ENCODE measurements around the gene KRT2. TPM values are rescaled to one million over a fixed set of nuclear protein-coding genes. Genes with fewer than 3 reads are reported as not detected.

The KRT2 gene
- total RNA-seq (2021; fragmentation: NEBNext Ultra II Directional; extraction: Animal tissue kit (Norgen Biotek cat#: 25700)) (not detected in 2 replicates), polyA plus RNA-seq (2011; rRNA removed) (not detected in 2 replicates), polyA minus RNA-seq (2011; rRNA and poly(A)+ RNA removed) (0.46 TPM in 1 of 2 replicates, not detected in the other)
- not detected for polyA plus RNA-seq (2011; cell fraction: cytosol; rRNA removed)
- not detected for polyA plus RNA-seq (2011; cell fraction: nucleus; rRNA removed)
- polyA plus RNA-seq (2012, experiment 1 of 2): not detected in 4 replicates
- polyA plus RNA-seq (2012, experiment 2 of 2): not detected
- not detected for polyA plus RNA-seq (2013, experiment 1 of 2)
- polyA plus RNA-seq (2013, experiment 2 of 2): not detected
- not detected for polyA minus RNA-seq (2011; cell fraction: cytosol; rRNA and poly(A)+ RNA removed)
- not detected for polyA minus RNA-seq (2011; cell fraction: nucleus; rRNA and poly(A)+ RNA removed)
- long read RNA-seq, experiment 1: 0 reads
- long read RNA-seq, experiment 2: 0 reads

- no peak for TF ChIP-seq HDAC2 (IDR thresholded peaks at IDR 0.05; ENCODE audit: borderline replicate concordance in 1 of 2, low read depth in 2 of 2, low read length in 2 of 2)
- no peak within 1 kb of the TSS for H3K18ac ChIP-seq (ENCODE audit: extremely low read depth, low read length)
- no peak within 1 kb of the TSS for H2BK5ac ChIP-seq (ENCODE audit: low read depth, low read length)
- H3K27ac ChIP-seq (ENCODE audit: low read depth, low read length): no peak within 1 kb of the TSS
- no peak for FAIRE-seq
- H3K4me3 ChIP-seq (ENCODE audit: extremely low read depth in 1 of 4, insufficient read depth in 2 of 4, low read depth in 3 of 4, low read length in 4 of 4): no peak within 1 kb of the TSS
- H3K36me3 ChIP-seq (ENCODE audit: control insufficient read depth in 2 of 4, insufficient read depth in 4 of 4, low read length in 3 of 4): no peaks in the 10 kb centered on the region
- H4K91ac ChIP-seq (replicated peaks; ENCODE audit: insufficient read length, low read length): no peak within 1 kb of the TSS
- H3K79me2 ChIP-seq (ENCODE audit: control insufficient read depth in 1 of 2, insufficient read depth in 2 of 2, low read length in 2 of 2): no peaks in the 10 kb centered on the region
- no peak within 1 kb of the TSS for H3K9ac ChIP-seq (replicated peaks in 1 of 4; ENCODE audit: extremely low read depth in 1 of 4, low read depth in 3 of 4, low read length in 3 of 4)
- no peaks in the 10 kb centered on the region for H3K23me2 ChIP-seq (ENCODE audit: low read depth, low read length)
- no peak within 1 kb of the TSS for H3K56ac ChIP-seq (replicated peaks; ENCODE audit: insufficient read length, low read depth, low read length)
- no peak within 1 kb of the TSS for H3K4ac ChIP-seq (replicated peaks; ENCODE audit: insufficient read length, low read depth, low read length)
- 83% methylated on average over 13 of the region's 16 CpGs; no CpG with 5 or more reads in 1 of the 2 experiments for WGBS, 2 experiments (ENCODE audit: extremely low coverage in 1 of 2, insufficient coverage in 1 of 2, insufficient read length in 1 of 2, insufficient replicate concordance in 2 of 2, low coverage in 1 of 2, low lambda C conversion rate in 2 of 2, missing lambda C conversion rate in 1 of 2)
- no peak within 1 kb of the TSS for H2BK120ac ChIP-seq (replicated peaks; ENCODE audit: low read depth, low read length)
- no peak within 1 kb of the TSS for H2AFZ ChIP-seq (ENCODE audit: low read length)
- H2BK15ac ChIP-seq (ENCODE audit: low read length): no peak within 1 kb of the TSS
- H3K79me1 ChIP-seq (ENCODE audit: low read depth, low read length): no peaks in the 10 kb centered on the region
- DNase-seq (ENCODE audit: low read depth in 1 of 2, low spot score in 2 of 2): no peak
- no peaks in the 10 kb centered on the region for H4K20me1 ChIP-seq (replicated peaks in 1 of 2; ENCODE audit: control insufficient read depth in 1 of 2, insufficient read depth in 2 of 2, low read length in 2 of 2)
- H4K5ac ChIP-seq (ENCODE audit: insufficient read length, low read depth, low read length): no peak within 1 kb of the TSS
- POLR2A ChIA-PET (ENCODE audit: partially characterized antibody): no interaction called here
- no peak within 1 kb of the TSS for H2BK20ac ChIP-seq (ENCODE audit: low read length)
- no peak within 1 kb of the TSS for H2BK12ac ChIP-seq (ENCODE audit: low read depth, low read length)
- H3K4me2 ChIP-seq (ENCODE audit: insufficient read depth in 1 of 2, low read depth in 2 of 2, low read length in 2 of 2): no peak within 1 kb of the TSS
- CTCF ChIA-PET (ENCODE audit: partially characterized antibody): interaction anchor here (0.6 kb wide), 1 partner anchor 395 kb away, joined by 3 read pairs; no protein-coding TSS in a partner anchor
- no peaks in the 10 kb centered on the region for H3K27me3 ChIP-seq (replicated peaks in 1 of 4; ENCODE audit: control insufficient read depth in 3 of 4, extremely low read depth in 1 of 4, insufficient read depth in 3 of 4, low read length in 3 of 4)
- H2AK5ac ChIP-seq (ENCODE audit: low read depth, low read length): no peak within 1 kb of the TSS
- no peak within 1 kb of the TSS for H4K8ac ChIP-seq (ENCODE audit: extremely low read depth, insufficient read depth, low read length)
- H3K9me3 ChIP-seq (ENCODE audit: insufficient read depth in 2 of 2, low read depth in 1 of 2, low read length in 1 of 2): peaks cover 0 to 6% of the 10 kb centered on the region in 2 experiments; a peak in 1 of 4 replicates
- no peaks in the 10 kb centered on the region for H3K4me1 ChIP-seq (replicated peaks in 1 of 4; ENCODE audit: control insufficient read depth in 3 of 4, insufficient read depth in 4 of 4, low read length in 3 of 4)
- H3K23ac ChIP-seq (ENCODE audit: insufficient read length): no peak within 1 kb of the TSS
- H3K14ac ChIP-seq (ENCODE audit: insufficient read length): no peak within 1 kb of the TSS
Measured at GRCh38 chr12:52651726-52652261, at the start of gene KRT2. TSS of gene KRT2 (minus strand) at chr12:52652211. CDS start at chr12:52652142, 69 bp downstream.
